ENCODE results near the gene UGT1A7.

UGT1A7 gene

GRCh38 chr2:233796254-233796653 lies 114.6 kb downstream of the UGT1A7 start:
- no peak for TF ChIP-seq NFIC (IDR thresholded peaks at IDR 0.05)
- no peak for TF ChIP-seq EGR1 (IDR thresholded peaks at IDR 0.05)
- TF ChIP-seq TAF1 (IDR thresholded peaks at IDR 0.05; ENCODE audit: low read depth), result no peak
- no peak for TF ChIP-seq YY1 (IDR thresholded peaks at IDR 0.05; ENCODE audit: low read depth)
- no peak for TF ChIP-seq CREB1 (IDR thresholded peaks at IDR 0.05; ENCODE audit: low read depth)
- no peak for TF ChIP-seq TCF12 (IDR thresholded peaks at IDR 0.05; ENCODE audit: low read depth)
- no peak for TF ChIP-seq EP300 (IDR thresholded peaks at IDR 0.05; ENCODE audit: borderline replicate concordance)
- no peak for TF ChIP-seq RAD21 (IDR thresholded peaks at IDR 0.05; ENCODE audit: low read depth)
- TF ChIP-seq CEBPB (IDR thresholded peaks at IDR 0.05), result no peak
- no peak for TF ChIP-seq REST (IDR thresholded peaks at IDR 0.05; ENCODE audit: low read depth)

GRCh38 chr2:233798335-233799086 lies 116.8 kb downstream of the UGT1A7 start:
- no peak for TF ChIP-seq NFIC (IDR thresholded peaks at IDR 0.05)
- TF ChIP-seq TAF1 (IDR thresholded peaks at IDR 0.05; ENCODE audit: low read depth), result no peak
- no peak for TF ChIP-seq USF1 (IDR thresholded peaks at IDR 0.05)
- TF ChIP-seq RAD21 (IDR thresholded peaks at IDR 0.05; ENCODE audit: low read depth), result no peak
- TF ChIP-seq YY1 (IDR thresholded peaks at IDR 0.05; ENCODE audit: low read depth), result no peak

GRCh38 chr2:233799087-233799665 lies 117.5 kb downstream of the UGT1A7 start:
- TF ChIP-seq TCF12 (IDR thresholded peaks at IDR 0.05; ENCODE audit: low read depth), result no peak
- no peak for TF ChIP-seq RAD21 (IDR thresholded peaks at IDR 0.05; ENCODE audit: low read depth)
- TF ChIP-seq TEAD4 (IDR thresholded peaks at IDR 0.05), result no peak

GRCh38 chr2:233799716-233800115 lies 118.0 kb downstream of the UGT1A7 start:
- TF ChIP-seq EP300 (IDR thresholded peaks at IDR 0.05; ENCODE audit: borderline replicate concordance) (no peak), CEBPB (IDR thresholded peaks at IDR 0.05) (no peak), YY1 (IDR thresholded peaks at IDR 0.05; ENCODE audit: low read depth) (no peak), TAF1 (IDR thresholded peaks at IDR 0.05; ENCODE audit: low read depth) (no peak)

- TF ChIP-seq REST (IDR thresholded peaks at IDR 0.05; ENCODE audit: low read depth), result no peak
- no peak for TF ChIP-seq YY1 (IDR thresholded peaks at IDR 0.05; ENCODE audit: low read depth)
- no peak for TF ChIP-seq CREB1 (IDR thresholded peaks at IDR 0.05; ENCODE audit: low read depth)
- no peak for TF ChIP-seq ZBTB7A (IDR thresholded peaks at IDR 0.05; ENCODE audit: low read depth)
- TF ChIP-seq TCF12 (IDR thresholded peaks at IDR 0.05; ENCODE audit: low read depth), result no peak
- no peak for TF ChIP-seq NFIC (IDR thresholded peaks at IDR 0.05)
- TF ChIP-seq EGR1 (IDR thresholded peaks at IDR 0.05), result no peak
- no peak for TF ChIP-seq MAX (IDR thresholded peaks at IDR 0.05)
- TF ChIP-seq FOXM1 (IDR thresholded peaks at IDR 0.05; ENCODE audit: borderline replicate concordance, low read depth), result no peak
- TF ChIP-seq CEBPB (IDR thresholded peaks at IDR 0.05), result no peak
- no peak for TF ChIP-seq RAD21 (IDR thresholded peaks at IDR 0.05; ENCODE audit: low read depth)
- no peak for TF ChIP-seq USF1 (IDR thresholded peaks at IDR 0.05)
- TF ChIP-seq TAF1 (IDR thresholded peaks at IDR 0.05; ENCODE audit: low read depth), result no peak
- no peak for TF ChIP-seq EP300 (IDR thresholded peaks at IDR 0.05; ENCODE audit: borderline replicate concordance)
- no peak for TF ChIP-seq TEAD4 (IDR thresholded peaks at IDR 0.05)
Observed at GRCh38 chr2:233800208-233800607, 118.5 kb downstream of the UGT1A7 start.

- no peak for TF ChIP-seq MAX (IDR thresholded peaks at IDR 0.05)
- no peak for TF ChIP-seq CREB1 (IDR thresholded peaks at IDR 0.05; ENCODE audit: low read depth)
- no peak for TF ChIP-seq RAD21 (IDR thresholded peaks at IDR 0.05; ENCODE audit: low read depth)
- no peak for TF ChIP-seq REST (IDR thresholded peaks at IDR 0.05; ENCODE audit: low read depth)
- no peak for TF ChIP-seq EP300 (IDR thresholded peaks at IDR 0.05; ENCODE audit: borderline replicate concordance)
- no peak for TF ChIP-seq EGR1 (IDR thresholded peaks at IDR 0.05)
- TF ChIP-seq TAF1 (IDR thresholded peaks at IDR 0.05; ENCODE audit: low read depth), result no peak
- TF ChIP-seq TCF12 (IDR thresholded peaks at IDR 0.05; ENCODE audit: low read depth), result no peak
- no peak for TF ChIP-seq USF1 (IDR thresholded peaks at IDR 0.05)
- no peak for TF ChIP-seq YY1 (IDR thresholded peaks at IDR 0.05; ENCODE audit: low read depth)
- TF ChIP-seq ZBTB7A (IDR thresholded peaks at IDR 0.05; ENCODE audit: low read depth), result no peak
Observed at GRCh38 chr2:233801357-233802131, 119.8 kb downstream of the UGT1A7 start.
